Cortex of kidney (tissue), 1 donor: ENCODE data around the gene GPBP1L1.
"Not testable (repeated sequence)": the region's sequence is repeated elsewhere in the genome, so short reads cannot be mapped to it uniquely, and the experiment has no call there.

Experiments
- DNase-seq: peaks from one replicate; lab custom pipeline; 2025; lab: John Stamatoyannopoulos, UW

Gene GPBP1L1

GRCh38 chr1:45686288-45687013 is at the start of gene GPBP1L1:
Gene GPBP1L1 (minus strand): TSS chr1:45686533. CDS start chr1:45659087, 27,446 bp downstream.
- DNase-seq, result peak; percentile 46

- DNase-seq, result no peak
Measured at GRCh38 chr1:45730780-45731319, 44.5 kb upstream of the GPBP1L1 start.

- DNase-seq, result no peak
Measured at GRCh38 chr1:45730075-45730779, 43.9 kb upstream of the GPBP1L1 start.

GRCh38 chr1:45726007-45726406 is 39.7 kb upstream of the GPBP1L1 start:
- DNase-seq, result not testable (repeated sequence)

GRCh38 chr1:45723248-45723930 is 37.1 kb upstream of the GPBP1L1 start:
- DNase-seq, result no peak

GRCh38 chr1:45722809-45723208 is 36.5 kb upstream of the GPBP1L1 start:
- no peak for DNase-seq

GRCh38 chr1:45721207-45721606 is 34.9 kb upstream of the GPBP1L1 start:
- no peak for DNase-seq

GRCh38 chr1:45718289-45718688 is 32.0 kb upstream of the GPBP1L1 start:
- DNase-seq, result no peak

GRCh38 chr1:45717386-45717785 is 31.1 kb upstream of the GPBP1L1 start:
- not testable (repeated sequence) for DNase-seq

GRCh38 chr1:45716700-45717099 is 30.4 kb upstream of the GPBP1L1 start:
- no peak for DNase-seq

GRCh38 chr1:45713711-45714110 is 27.4 kb upstream of the GPBP1L1 start:
- DNase-seq, result no peak

- DNase-seq, result no peak
Measured at GRCh38 chr1:45704637-45705036, 18.3 kb upstream of the GPBP1L1 start.

- DNase-seq, result no peak
Measured at GRCh38 chr1:45694823-45695222, 8.5 kb upstream of the GPBP1L1 start.

GRCh38 chr1:45693811-45694210 is 7.5 kb upstream of the GPBP1L1 start:
- DNase-seq, result not testable (repeated sequence)

GRCh38 chr1:45687754-45688740 is 1.7 kb upstream of the GPBP1L1 start, which contains the start of gene TMEM69:
Gene TMEM69 (plus strand): TSS chr1:45688181. CDS start chr1:45691069, 2,888 bp downstream.
- no peak for DNase-seq

- peak; percentile 50 for DNase-seq
Measured at GRCh38 chr1:45687014-45687753, 851 bp upstream of the GPBP1L1 start.

- DNase-seq, result no peak
Measured at GRCh38 chr1:45686015-45686287, 382 bp downstream of the GPBP1L1 start.

- no peak for DNase-seq
Measured at GRCh38 chr1:45685308-45686014, 872 bp downstream of the GPBP1L1 start.

- DNase-seq, result no peak
Measured at GRCh38 chr1:45684402-45684801, 1.9 kb downstream of the GPBP1L1 start.

GRCh38 chr1:45682942-45683341 is 3.4 kb downstream of the GPBP1L1 start:
- no peak for DNase-seq
